ENCODE measurements around the gene LMX1B.

DNA sequence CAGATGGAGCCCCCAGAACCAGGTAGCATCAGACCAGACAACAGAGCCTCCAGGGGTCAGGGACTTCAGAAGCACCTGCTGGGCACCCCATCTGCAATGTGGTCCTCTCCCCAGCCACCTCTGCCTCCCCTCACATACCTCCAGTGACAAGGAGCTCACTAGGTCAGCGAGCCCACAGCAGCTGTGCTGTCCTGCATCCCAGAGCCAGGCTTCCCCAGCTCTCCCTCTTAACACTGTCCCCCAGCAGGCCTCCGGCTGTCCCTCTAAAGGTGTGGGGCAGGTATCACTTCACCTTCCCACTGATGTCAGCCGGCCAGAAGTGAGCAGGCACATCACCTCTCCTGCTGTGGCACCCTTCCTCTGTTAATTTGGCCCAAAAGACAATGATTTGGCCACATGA lies 83.6 kb downstream of the LMX1B start:
- TF ChIP-seq, protein P1, sequence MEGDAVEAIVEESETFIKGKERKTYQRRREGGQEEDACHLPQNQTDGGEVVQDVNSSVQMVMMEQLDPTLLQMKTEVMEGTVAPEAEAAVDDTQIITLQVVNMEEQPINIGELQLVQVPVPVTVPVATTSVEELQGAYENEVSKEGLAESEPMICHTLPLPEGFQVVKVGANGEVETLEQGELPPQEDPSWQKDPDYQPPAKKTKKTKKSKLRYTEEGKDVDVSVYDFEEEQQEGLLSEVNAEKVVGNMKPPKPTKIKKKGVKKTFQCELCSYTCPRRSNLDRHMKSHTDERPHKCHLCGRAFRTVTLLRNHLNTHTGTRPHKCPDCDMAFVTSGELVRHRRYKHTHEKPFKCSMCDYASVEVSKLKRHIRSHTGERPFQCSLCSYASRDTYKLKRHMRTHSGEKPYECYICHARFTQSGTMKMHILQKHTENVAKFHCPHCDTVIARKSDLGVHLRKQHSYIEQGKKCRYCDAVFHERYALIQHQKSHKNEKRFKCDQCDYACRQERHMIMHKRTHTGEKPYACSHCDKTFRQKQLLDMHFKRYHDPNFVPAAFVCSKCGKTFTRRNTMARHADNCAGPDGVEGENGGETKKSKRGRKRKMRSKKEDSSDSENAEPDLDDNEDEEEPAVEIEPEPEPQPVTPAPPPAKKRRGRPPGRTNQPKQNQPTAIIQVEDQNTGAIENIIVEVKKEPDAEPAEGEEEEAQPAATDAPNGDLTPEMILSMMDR (conservative IDR thresholded peaks at IDR 0.05; ENCODE audit: low read depth, low read length), result no peak
- no peak for TF ChIP-seq EZH2 (IDR thresholded peaks at IDR 0.05; ENCODE audit: borderline replicate concordance, low read depth, low read length, poor library complexity, severe bottlenecking)
